SJSA1 (cell line): ENCODE data around the gene TMEM269. TPM values are rescaled to one million over a fixed set of nuclear protein-coding genes. Genes with fewer than 3 reads are reported as not detected.

Source experiments
- DNase-seq, 2 experiments: peaks; one replicate each; pipeline ENCODE4 v3.0.0-alpha.2; 2015 to 2020; ENCODE audit warnings: low spot score in 2 of 2, low read depth in 1 of 2
- H3K27ac ChIP-seq: fragments of 250-450 bp; sonication (Bioruptor Pico); 2 replicates; pipeline ENCODE4 v1.5.1; 2020; ENCODE audit warnings: mild to moderate bottlenecking, moderate library complexity
- H3K27me3 ChIP-seq: fragments of 250-450 bp; sonication (Bioruptor Pico); replicated peaks from 2 replicates; pipeline ENCODE4 v1.5.1; 2020; ENCODE audit warnings: mild to moderate bottlenecking, moderate library complexity
- H3K36me3 ChIP-seq: fragments of 250-450 bp; sonication (Bioruptor Pico); 2 replicates; pipeline ENCODE4 v1.5.1; 2020; ENCODE audit warnings: mild to moderate bottlenecking
- H3K4me1 ChIP-seq: fragments of 250-450 bp; sonication (Bioruptor Pico); replicated peaks from 2 replicates; pipeline ENCODE4 v1.6.1; 2021; ENCODE audit warnings: mild to moderate bottlenecking
- H3K4me3 ChIP-seq: fragments of 250-450 bp; sonication (Bioruptor Pico); 2 replicates; pipeline ENCODE4 v1.5.1; 2020; ENCODE audit warnings: mild to moderate bottlenecking
- H3K9me3 ChIP-seq: fragments of 250-450 bp; sonication (Bioruptor Pico); replicated peaks from 2 replicates; pipeline ENCODE4 v1.5.1; 2020; ENCODE audit warnings: mild to moderate bottlenecking
- total RNA-seq: library from RNA; depleted of rRNA; stranded (reverse); fragments of >200 nt; shearing (Covaris generic); gene quantifications from 2 replicates; pipeline ENCODE4 v1.2.3, GENCODE V29; 2014

TMEM269 gene
- total RNA-seq, 1 experiment from 2014 or later: not detected

DNA sequence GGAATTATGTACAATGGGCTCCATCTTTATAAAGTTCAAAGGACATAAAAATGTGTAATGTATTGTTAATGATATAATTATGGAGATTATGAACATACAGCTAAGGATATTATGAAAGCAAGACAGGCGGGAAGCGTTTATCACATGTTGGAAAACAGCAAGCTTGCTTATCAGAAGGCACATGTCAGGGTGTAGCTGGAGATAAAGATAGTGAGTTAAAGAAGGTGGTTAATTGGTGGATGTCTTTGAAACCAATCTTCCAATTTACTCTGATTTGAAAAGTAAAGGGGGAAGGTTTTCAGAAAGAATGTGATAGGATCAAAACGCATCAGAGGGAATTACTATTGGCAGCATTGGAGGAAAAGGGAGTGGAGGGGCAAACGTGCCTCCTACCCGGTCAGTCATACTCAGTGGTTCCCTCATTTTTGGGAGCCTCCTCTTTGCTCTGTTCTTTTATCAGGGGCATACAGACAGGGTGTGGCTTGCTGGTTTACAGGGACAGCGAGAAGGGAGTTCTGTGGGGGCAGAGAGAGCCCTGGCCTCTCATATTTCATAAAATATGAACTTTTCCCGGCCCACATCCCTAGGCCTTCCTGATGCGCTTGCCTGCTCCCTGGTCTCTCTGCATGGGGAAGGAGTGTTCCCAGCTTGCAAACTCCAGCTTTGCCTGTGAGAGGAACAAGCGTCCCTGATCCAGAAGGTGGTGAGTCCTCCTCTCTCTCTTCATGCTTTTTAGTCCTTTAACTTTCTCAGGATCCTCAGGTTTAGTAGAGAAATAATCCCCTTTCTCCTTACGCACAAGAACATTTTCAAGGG is 40.5 kb downstream of the TMEM269 start:
- H3K4me3 ChIP-seq: no peak overlapping the region
- no peaks in the 10 kb centered on the region for H3K9me3 ChIP-seq
- H3K36me3 ChIP-seq: no peaks in the 10 kb centered on the region
- H3K4me1 ChIP-seq: peaks cover 11% of the 10 kb centered on the region; the same call in 1 of the 2 replicates
- DNase-seq: no peak
- H3K27me3 ChIP-seq: no peaks in the 10 kb centered on the region
- no peak overlapping the region for H3K27ac ChIP-seq

GRCh38 chr1:42830631-42831030 is 45.8 kb downstream of the TMEM269 start:
- H3K27ac ChIP-seq: no peak overlapping the region
- DNase-seq: no peak
- no peaks in the 10 kb centered on the region for H3K36me3 ChIP-seq
- H3K9me3 ChIP-seq: no peaks in the 10 kb centered on the region
- no peaks in the 10 kb centered on the region for H3K4me1 ChIP-seq
- no peak overlapping the region for H3K4me3 ChIP-seq
- no peaks in the 10 kb centered on the region for H3K27me3 ChIP-seq

DNA sequence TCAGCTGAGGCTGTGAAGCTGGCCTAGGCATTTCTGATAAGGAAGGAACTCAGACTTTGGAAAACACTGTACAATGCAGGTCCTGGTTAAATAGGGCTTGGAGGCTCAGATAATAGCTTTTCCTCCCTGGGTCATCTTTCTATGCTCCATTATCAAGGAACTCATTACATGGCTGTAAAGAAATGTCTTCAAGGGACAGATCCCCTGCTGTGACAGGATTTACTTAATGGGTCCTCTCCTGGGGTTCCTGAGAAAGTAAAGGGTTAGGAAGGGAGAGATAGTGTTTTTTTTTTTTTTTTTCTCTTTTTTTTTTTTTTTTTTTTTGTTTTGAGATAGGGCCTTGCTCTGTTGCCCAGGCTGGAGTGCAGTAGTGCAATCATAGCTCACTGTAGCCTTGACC is 46.5 kb downstream of the TMEM269 start:
- no peaks in the 10 kb centered on the region for H3K9me3 ChIP-seq
- H3K4me1 ChIP-seq: no peaks in the 10 kb centered on the region
- no peaks in the 10 kb centered on the region for H3K27me3 ChIP-seq
- H3K36me3 ChIP-seq: no peaks in the 10 kb centered on the region
- H3K27ac ChIP-seq: no peak overlapping the region
- no peak for DNase-seq
- no peak overlapping the region for H3K4me3 ChIP-seq

GRCh38 chr1:42832641-42833240 is 48.0 kb downstream of the TMEM269 start:
- H3K4me1 ChIP-seq: no peaks in the 10 kb centered on the region

GRCh38 chr1:42833981-42834380 is 49.2 kb downstream of the TMEM269 start:
- Histone ChIP-seq H3K36me3 (no peaks in the 10 kb centered on the region), H3K27me3 (no peaks in the 10 kb centered on the region), H3K27ac (no peak overlapping the region), H3K4me3 (no peak overlapping the region), H3K4me1 (no peaks in the 10 kb centered on the region), H3K9me3 (no peaks in the 10 kb centered on the region)
- no peak for DNase-seq

More at GRCh38 chr1:42832641-42833240, 48.0 kb downstream of the TMEM269 start:
- H3K27me3 ChIP-seq: no peaks in the 10 kb centered on the region
- H3K9me3 ChIP-seq: no peaks in the 10 kb centered on the region
- DNase-seq: no peak
- H3K36me3 ChIP-seq: no peaks in the 10 kb centered on the region
- H3K4me3 ChIP-seq: no peak overlapping the region
- H3K27ac ChIP-seq: no peak overlapping the region

DNA sequence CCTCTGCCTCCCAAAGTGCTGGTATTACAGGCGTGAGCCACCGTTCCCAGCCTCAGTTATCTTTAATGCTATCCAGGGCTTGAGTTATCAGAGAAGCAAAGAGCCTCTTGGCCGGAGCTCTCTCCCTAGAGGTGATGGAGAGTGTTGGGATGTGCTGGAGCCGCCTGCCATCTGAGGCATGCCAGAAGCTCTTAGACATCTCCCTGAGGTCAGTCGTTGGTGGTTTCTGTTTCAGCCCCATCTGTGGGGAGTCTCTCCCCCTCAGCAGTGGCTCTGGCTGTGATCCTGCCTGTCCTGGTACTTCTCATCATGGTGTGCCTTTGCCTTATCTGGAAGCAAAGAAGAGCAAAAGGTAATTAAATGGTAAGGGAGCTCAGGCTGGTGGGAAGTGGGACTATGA is 50.0 kb downstream of the TMEM269 start:
- no peaks in the 10 kb centered on the region for H3K4me1 ChIP-seq
- no peak for DNase-seq
- H3K27ac ChIP-seq: no peak overlapping the region
- H3K9me3 ChIP-seq: no peaks in the 10 kb centered on the region
- no peak overlapping the region for H3K4me3 ChIP-seq
- H3K27me3 ChIP-seq: no peaks in the 10 kb centered on the region
- H3K36me3 ChIP-seq: no peaks in the 10 kb centered on the region

DNA sequence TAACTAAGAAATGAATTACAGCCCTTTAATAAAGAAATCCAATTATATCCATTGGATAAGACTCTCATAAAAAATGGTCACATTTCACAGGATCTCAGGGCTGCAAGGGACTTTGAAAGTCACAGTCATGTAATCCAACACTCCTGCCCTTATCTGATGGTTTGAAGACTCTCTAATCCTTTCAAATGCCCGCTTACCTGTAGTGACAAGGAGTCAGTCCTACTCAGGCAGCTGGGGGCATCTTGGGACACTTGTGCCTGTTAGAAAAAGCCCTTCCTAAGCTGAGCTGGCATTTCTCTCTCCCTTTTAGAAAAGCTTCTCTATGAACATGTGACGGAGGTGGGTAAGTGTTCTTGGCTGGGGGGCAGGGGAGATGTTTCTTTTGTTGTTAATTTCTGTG is 50.6 kb downstream of the TMEM269 start:
- H3K4me3 ChIP-seq: no peak overlapping the region

GRCh38 chr1:42837709-42838108 is 52.9 kb downstream of the TMEM269 start:
- H3K36me3 ChIP-seq: no peaks in the 10 kb centered on the region
- H3K4me1 ChIP-seq: no peaks in the 10 kb centered on the region
- no peak overlapping the region for H3K4me3 ChIP-seq
- H3K9me3 ChIP-seq: no peaks in the 10 kb centered on the region
- H3K27ac ChIP-seq: no peak overlapping the region
- H3K27me3 ChIP-seq: no peaks in the 10 kb centered on the region
- DNase-seq: no peak

More for the DNA sequence above, 50.6 kb downstream of the TMEM269 start:
- H3K9me3 ChIP-seq: no peaks in the 10 kb centered on the region
- H3K4me1 ChIP-seq: no peaks in the 10 kb centered on the region
- DNase-seq: no peak
- H3K27me3 ChIP-seq: no peaks in the 10 kb centered on the region
- no peaks in the 10 kb centered on the region for H3K36me3 ChIP-seq
- H3K27ac ChIP-seq: no peak overlapping the region

GRCh38 chr1:42838482-42839190 is 53.8 kb downstream of the TMEM269 start:
- DNase-seq: no peak
- Histone ChIP-seq H3K4me1 (no peaks in the 10 kb centered on the region), H3K9me3 (no peaks in the 10 kb centered on the region), H3K36me3 (no peaks in the 10 kb centered on the region), H3K27me3 (no peaks in the 10 kb centered on the region), H3K4me3 (no peak overlapping the region), H3K27ac (no peak overlapping the region)

GRCh38 chr1:42841010-42841409 is 56.2 kb downstream of the TMEM269 start:
- Histone ChIP-seq H3K27me3 (no peaks in the 10 kb centered on the region), H3K4me3 (no peak overlapping the region), H3K36me3 (no peaks in the 10 kb centered on the region), H3K27ac (no peak overlapping the region), H3K9me3 (no peaks in the 10 kb centered on the region), H3K4me1 (peaks cover 18% of the 10 kb centered on the region)
- no peak for DNase-seq

GRCh38 chr1:42841440-42842147 is 56.8 kb downstream of the TMEM269 start:
- H3K9me3 ChIP-seq: no peaks in the 10 kb centered on the region
- H3K36me3 ChIP-seq: no peaks in the 10 kb centered on the region
- H3K4me3 ChIP-seq: no peak overlapping the region
- H3K4me1 ChIP-seq: peaks cover 18% of the 10 kb centered on the region
- no peak overlapping the region for H3K27ac ChIP-seq
- H3K27me3 ChIP-seq: no peaks in the 10 kb centered on the region
- DNase-seq: no peak

GRCh38 chr1:42844592-42845140 is 59.9 kb downstream of the TMEM269 start:
- peak; percentile 41 to 49 for DNase-seq
- H3K9me3 ChIP-seq: no peaks in the 10 kb centered on the region
- peaks cover 27% of the 10 kb centered on the region for H3K4me1 ChIP-seq
- H3K36me3 ChIP-seq: peaks cover 5% of the 10 kb centered on the region
- no peaks in the 10 kb centered on the region for H3K27me3 ChIP-seq
- H3K27ac ChIP-seq: no peak overlapping the region
- H3K4me3 ChIP-seq: no peak overlapping the region

DNA sequence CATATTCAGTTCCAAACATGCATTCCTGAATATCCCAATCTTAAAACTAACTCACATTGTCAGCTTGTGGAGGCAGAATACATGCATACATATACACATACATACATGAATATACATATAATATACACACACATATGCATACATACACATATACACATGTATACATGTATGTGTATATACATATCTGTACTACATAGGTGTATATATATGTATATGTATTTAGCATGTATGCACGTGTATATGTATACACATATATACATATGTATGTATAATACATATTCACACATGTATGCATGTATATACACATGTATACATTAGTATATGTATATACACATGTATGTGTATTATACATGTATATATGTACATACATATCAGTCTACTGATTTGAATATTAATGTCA is 60.4 kb downstream of the TMEM269 start:
- no peak overlapping the region for H3K4me3 ChIP-seq

More for the DNA sequence above, 60.4 kb downstream of the TMEM269 start:
- H3K9me3 ChIP-seq: no peaks in the 10 kb centered on the region
- DNase-seq: no peak
- no peak overlapping the region for H3K27ac ChIP-seq
- H3K27me3 ChIP-seq: no peaks in the 10 kb centered on the region
- H3K36me3 ChIP-seq: peaks cover 6% of the 10 kb centered on the region
- H3K4me1 ChIP-seq: peaks cover 27% of the 10 kb centered on the region
